ENCODE measurements around the gene VTI1A. TPM values are rescaled to one million over a fixed set of nuclear protein-coding genes. Genes with fewer than 3 reads are reported as not detected.

The VTI1A gene
- total and polyA plus RNA-seq, 2 experiments from 2014 or later: 26.8 to 31.0 TPM

DNA sequence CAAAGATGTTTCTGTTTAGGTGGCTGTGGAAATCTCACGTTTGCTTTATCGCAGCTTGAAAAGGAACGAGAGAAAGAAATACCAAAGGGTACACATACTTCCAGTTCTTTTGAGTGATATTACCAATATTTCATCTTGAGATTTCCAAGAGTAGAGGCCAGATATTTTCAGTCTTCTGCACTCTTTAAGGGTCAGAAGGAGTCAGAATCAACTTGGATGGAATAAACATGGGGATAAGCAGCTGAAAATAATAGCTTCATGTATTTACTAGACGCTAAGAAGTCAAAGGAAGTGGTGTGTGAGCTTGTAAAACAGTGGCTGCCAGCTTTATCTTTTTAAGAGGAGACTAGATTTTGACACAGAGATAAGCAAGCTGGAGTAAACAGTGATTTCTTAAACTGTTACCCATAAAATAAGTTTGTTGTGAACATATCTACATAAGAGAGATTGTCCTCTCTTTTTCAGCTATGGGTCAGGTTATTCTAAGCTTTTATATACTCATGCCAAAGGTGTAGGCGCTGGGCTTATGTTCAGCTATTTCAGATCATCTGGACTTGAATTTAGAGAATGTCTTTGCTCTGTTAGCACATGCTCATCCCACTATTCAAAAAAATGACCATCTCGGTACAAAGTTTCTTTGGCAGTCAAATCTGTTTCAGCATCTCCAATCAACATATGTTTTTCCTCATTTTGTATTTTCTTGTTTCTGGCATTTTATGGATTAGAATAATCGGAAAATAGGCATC lies 332.2 kb downstream of the VTI1A start (continued):
- TF ChIP-seq, protein P1, sequence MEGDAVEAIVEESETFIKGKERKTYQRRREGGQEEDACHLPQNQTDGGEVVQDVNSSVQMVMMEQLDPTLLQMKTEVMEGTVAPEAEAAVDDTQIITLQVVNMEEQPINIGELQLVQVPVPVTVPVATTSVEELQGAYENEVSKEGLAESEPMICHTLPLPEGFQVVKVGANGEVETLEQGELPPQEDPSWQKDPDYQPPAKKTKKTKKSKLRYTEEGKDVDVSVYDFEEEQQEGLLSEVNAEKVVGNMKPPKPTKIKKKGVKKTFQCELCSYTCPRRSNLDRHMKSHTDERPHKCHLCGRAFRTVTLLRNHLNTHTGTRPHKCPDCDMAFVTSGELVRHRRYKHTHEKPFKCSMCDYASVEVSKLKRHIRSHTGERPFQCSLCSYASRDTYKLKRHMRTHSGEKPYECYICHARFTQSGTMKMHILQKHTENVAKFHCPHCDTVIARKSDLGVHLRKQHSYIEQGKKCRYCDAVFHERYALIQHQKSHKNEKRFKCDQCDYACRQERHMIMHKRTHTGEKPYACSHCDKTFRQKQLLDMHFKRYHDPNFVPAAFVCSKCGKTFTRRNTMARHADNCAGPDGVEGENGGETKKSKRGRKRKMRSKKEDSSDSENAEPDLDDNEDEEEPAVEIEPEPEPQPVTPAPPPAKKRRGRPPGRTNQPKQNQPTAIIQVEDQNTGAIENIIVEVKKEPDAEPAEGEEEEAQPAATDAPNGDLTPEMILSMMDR (conservative IDR thresholded peaks at IDR 0.05; ENCODE audit: low read depth in 2 of 2): no peak
- TF ChIP-seq ZNF114 (CRISPR knock-in tag; IDR thresholded peaks at IDR 0.05): no peak
- TF ChIP-seq, protein P2, sequence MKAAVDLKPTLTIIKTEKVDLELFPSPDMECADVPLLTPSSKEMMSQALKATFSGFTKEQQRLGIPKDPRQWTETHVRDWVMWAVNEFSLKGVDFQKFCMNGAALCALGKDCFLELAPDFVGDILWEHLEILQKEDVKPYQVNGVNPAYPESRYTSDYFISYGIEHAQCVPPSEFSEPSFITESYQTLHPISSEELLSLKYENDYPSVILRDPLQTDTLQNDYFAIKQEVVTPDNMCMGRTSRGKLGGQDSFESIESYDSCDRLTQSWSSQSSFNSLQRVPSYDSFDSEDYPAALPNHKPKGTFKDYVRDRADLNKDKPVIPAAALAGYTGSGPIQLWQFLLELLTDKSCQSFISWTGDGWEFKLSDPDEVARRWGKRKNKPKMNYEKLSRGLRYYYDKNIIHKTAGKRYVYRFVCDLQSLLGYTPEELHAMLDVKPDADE (IDR thresholded peaks at IDR 0.05): no peak

DNA sequence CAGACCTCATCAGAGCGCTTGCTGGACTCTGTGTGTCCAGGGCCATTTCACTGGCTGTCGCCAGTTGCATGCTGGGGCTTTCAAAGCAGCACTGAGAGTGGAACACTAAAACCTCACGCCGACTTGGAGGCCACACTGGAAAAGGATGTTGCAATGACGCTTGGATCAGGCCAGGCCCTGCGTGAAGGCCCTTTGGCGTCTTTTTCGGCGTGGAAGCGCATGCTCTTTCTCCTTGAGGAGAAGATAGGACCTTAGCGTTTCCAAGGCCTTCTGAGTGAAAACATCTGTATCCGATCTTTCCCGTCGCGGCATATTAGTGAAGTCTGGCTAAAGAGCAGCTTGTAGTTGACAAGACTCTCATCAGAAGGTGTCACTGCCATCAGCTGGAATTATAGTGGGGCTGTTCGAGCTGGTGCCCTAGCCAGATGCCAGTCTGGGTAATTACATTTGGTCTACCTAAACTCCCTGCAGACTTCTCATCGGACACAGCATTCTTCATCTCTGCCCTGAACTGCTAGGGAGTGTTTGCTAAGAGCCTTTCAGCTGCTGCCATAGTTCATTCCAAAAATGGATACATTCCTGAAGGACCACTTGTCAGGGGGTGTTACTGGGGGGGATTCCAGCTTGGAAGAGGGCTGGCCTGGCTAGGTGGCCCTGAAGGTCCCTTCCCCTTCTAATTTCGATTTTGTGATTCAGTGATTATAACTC lies 335.3 kb downstream of the VTI1A start:
- no peak overlapping the region for H3K4me3 Mint-ChIP-seq
- no peak for TF ChIP-seq EZH2 (IDR thresholded peaks at IDR 0.05; ENCODE audit: low read depth, unreplicated experiment)
- TF ChIP-seq, protein P3, sequence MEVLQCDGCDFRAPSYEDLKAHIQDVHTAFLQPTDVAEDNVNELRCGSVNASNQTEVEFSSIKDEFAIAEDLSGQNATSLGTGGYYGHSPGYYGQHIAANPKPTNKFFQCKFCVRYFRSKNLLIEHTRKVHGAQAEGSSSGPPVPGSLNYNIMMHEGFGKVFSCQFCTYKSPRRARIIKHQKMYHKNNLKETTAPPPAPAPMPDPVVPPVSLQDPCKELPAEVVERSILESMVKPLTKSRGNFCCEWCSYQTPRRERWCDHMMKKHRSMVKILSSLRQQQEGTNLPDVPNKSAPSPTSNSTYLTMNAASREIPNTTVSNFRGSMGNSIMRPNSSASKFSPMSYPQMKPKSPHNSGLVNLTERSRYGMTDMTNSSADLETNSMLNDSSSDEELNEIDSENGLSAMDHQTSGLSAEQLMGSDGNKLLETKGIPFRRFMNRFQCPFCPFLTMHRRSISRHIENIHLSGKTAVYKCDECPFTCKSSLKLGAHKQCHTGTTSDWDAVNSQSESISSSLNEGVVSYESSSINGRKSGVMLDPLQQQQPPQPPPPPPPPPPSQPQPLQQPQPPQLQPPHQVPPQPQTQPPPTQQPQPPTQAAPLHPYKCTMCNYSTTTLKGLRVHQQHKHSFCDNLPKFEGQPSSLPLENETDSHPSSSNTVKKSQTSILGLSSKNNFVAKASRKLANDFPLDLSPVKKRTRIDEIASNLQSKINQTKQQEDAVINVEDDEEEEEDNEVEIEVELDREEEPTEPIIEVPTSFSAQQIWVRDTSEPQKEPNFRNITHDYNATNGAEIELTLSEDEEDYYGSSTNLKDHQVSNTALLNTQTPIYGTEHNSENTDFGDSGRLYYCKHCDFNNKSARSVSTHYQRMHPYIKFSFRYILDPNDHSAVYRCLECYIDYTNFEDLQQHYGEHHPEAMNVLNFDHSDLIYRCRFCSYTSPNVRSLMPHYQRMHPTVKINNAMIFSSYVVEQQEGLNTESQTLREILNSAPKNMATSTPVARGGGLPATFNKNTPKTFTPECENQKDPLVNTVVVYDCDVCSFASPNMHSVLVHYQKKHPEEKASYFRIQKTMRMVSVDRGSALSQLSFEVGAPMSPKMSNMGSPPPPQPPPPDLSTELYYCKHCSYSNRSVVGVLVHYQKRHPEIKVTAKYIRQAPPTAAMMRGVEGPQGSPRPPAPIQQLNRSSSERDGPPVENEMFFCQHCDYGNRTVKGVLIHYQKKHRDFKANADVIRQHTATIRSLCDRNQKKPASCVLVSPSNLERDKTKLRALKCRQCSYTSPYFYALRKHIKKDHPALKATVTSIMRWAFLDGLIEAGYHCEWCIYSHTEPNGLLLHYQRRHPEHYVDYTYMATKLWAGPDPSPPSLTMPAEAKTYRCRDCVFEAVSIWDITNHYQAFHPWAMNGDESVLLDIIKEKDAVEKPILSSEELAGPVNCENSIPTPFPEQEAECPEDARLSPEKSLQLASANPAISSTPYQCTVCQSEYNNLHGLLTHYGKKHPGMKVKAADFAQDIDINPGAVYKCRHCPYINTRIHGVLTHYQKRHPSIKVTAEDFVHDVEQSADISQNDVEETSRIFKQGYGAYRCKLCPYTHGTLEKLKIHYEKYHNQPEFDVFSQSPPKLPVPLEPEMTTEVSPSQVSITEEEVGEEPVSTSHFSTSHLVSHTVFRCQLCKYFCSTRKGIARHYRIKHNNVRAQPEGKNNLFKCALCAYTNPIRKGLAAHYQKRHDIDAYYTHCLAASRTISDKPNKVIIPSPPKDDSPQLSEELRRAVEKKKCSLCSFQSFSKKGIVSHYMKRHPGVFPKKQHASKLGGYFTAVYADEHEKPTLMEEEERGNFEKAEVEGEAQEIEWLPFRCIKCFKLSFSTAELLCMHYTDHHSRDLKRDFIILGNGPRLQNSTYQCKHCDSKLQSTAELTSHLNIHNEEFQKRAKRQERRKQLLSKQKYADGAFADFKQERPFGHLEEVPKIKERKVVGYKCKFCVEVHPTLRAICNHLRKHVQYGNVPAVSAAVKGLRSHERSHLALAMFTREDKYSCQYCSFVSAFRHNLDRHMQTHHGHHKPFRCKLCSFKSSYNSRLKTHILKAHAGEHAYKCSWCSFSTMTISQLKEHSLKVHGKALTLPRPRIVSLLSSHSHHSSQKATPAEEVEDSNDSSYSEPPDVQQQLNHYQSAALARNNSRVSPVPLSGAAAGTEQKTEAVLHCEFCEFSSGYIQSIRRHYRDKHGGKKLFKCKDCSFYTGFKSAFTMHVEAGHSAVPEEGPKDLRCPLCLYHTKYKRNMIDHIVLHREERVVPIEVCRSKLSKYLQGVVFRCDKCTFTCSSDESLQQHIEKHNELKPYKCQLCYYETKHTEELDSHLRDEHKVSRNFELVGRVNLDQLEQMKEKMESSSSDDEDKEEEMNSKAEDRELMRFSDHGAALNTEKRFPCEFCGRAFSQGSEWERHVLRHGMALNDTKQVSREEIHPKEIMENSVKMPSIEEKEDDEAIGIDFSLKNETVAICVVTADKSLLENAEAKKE (CRISPR knock-in tag; IDR thresholded peaks at IDR 0.05): no peak
- no peak for TF ChIP-seq ZNF114 (CRISPR knock-in tag; IDR thresholded peaks at IDR 0.05)
- TF ChIP-seq ZNF331 (CRISPR knock-in tag; IDR thresholded peaks at IDR 0.05; ENCODE audit: low read depth): no peak
- TF ChIP-seq, protein P2 (IDR thresholded peaks at IDR 0.05): no peak
- no peak for TF ChIP-seq STAT1 (IDR thresholded peaks at IDR 0.05; ENCODE audit: unreplicated experiment)
- TF ChIP-seq, protein P4, sequence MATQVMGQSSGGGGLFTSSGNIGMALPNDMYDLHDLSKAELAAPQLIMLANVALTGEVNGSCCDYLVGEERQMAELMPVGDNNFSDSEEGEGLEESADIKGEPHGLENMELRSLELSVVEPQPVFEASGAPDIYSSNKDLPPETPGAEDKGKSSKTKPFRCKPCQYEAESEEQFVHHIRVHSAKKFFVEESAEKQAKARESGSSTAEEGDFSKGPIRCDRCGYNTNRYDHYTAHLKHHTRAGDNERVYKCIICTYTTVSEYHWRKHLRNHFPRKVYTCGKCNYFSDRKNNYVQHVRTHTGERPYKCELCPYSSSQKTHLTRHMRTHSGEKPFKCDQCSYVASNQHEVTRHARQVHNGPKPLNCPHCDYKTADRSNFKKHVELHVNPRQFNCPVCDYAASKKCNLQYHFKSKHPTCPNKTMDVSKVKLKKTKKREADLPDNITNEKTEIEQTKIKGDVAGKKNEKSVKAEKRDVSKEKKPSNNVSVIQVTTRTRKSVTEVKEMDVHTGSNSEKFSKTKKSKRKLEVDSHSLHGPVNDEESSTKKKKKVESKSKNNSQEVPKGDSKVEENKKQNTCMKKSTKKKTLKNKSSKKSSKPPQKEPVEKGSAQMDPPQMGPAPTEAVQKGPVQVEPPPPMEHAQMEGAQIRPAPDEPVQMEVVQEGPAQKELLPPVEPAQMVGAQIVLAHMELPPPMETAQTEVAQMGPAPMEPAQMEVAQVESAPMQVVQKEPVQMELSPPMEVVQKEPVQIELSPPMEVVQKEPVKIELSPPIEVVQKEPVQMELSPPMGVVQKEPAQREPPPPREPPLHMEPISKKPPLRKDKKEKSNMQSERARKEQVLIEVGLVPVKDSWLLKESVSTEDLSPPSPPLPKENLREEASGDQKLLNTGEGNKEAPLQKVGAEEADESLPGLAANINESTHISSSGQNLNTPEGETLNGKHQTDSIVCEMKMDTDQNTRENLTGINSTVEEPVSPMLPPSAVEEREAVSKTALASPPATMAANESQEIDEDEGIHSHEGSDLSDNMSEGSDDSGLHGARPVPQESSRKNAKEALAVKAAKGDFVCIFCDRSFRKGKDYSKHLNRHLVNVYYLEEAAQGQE (IDR thresholded peaks at IDR 0.05; ENCODE audit: unreplicated experiment): no peak

More for the DNA sequence above, 335.3 kb downstream of the VTI1A start:
- no peak overlapping the region for H2AFZ ChIP-seq
- H3K9me3 Mint-ChIP-seq: no peaks in the 10 kb centered on the region
- DNase-seq (ENCODE audit: low spot score) (no peak), ATAC-seq (no peak)
- no peak overlapping the region for H3K4me3 ChIP-seq
- H3K4me1 Mint-ChIP-seq: peaks cover 19% of the 10 kb centered on the region
- H4K20me1 ChIP-seq (replicated peaks; ENCODE audit: insufficient read depth): no peaks in the 10 kb centered on the region
- no peaks in the 10 kb centered on the region for H3K36me3 Mint-ChIP-seq (ENCODE audit: low read depth)
- no peaks in the 10 kb centered on the region for H3K9me2 ChIP-seq (ENCODE audit: insufficient read depth)
- no peaks in the 10 kb centered on the region for H3K27me3 ChIP-seq (ENCODE audit: insufficient read depth)
- H3K4me1 ChIP-seq (ENCODE audit: insufficient read depth): peaks cover 11% of the 10 kb centered on the region
- no peaks in the 10 kb centered on the region for H3K27me3 Mint-ChIP-seq (ENCODE audit: insufficient read depth, low read depth, poor library complexity)
- no peak overlapping the region for H3K27ac ChIP-seq (ENCODE audit: low read depth)
- no peak overlapping the region for H3K27ac Mint-ChIP-seq
- no peaks in the 10 kb centered on the region for H3F3A ChIP-seq (replicated peaks; ENCODE audit: low read depth)
- no peaks in the 10 kb centered on the region for H3K79me2 ChIP-seq (replicated peaks; ENCODE audit: insufficient read depth)
- H3K4me2 ChIP-seq: no peak overlapping the region
- no peaks in the 10 kb centered on the region for H3K36me3 ChIP-seq (ENCODE audit: insufficient read depth)
